Cardiac septum (tissue), 1 donor: ENCODE data around the gene NOS2. TPM values are rescaled to one million over a fixed set of nuclear protein-coding genes. Genes with fewer than 3 reads are reported as not detected.
A peak's percentile ranks its signal among the peaks of the same experiment; 100 is the strongest.
"Not testable (repeated sequence)": the region's sequence is repeated elsewhere in the genome, so short reads cannot be mapped to it uniquely, and the experiment has no call there.

Source experiments
- DNase-seq: peaks from one replicate; pipeline ENCODE4 v3.0.0-alpha.2; 2020; ENCODE audit warnings: low spot score
- intact Hi-C: fragments of 100-400 bp; cut with DNase I; formaldehyde crosslinking; loops from one replicate; pipeline ENCODE4 v1.14.0; 2022
- total RNA-seq: library from RNA; stranded (reverse); fragmentation: NEBNext Ultra II Directional; extraction: Animal tissue kit (Norgen Biotek cat#: 25700); gene quantifications from one replicate; pipeline ENCODE4 v1.2.1, GENCODE V29; 2021
- donor health status: DM: no; HTN: no; CAD: no.

The NOS2 gene
- total RNA-seq, 1 donor from 2014 or later, result 0.16 TPM

DNA sequence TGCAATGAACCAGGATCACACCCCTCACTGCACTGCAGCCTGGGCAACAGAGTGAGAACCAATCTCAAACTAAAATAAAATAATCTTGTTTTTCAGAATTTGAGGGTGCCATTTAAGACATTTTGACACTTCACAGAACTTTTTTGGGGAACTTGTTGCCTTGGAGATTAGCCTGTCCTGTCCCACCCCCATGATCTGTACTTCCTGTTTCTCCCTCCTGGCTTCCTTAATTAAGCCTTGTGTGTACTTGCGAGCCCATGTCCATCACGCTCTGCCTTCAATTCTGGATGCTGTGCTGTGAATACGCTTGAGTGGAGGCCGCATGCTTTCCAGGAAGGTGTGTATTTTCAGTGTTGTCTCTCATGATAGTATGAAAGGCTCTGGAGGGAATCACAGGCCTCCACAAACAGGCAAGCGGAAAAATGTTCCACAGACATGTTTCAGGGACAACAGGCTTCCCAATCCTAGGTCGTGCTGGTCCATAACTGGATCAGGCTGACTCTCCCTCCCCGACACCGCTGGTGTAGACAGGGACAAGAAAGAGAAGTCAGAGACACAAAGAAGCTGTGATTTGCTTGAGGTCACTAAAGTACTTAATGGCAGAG is 56.9 kb downstream of the NOS2 start:
- intact Hi-C loops, result no loop called here
- peak; percentile 47 for DNase-seq

DNA sequence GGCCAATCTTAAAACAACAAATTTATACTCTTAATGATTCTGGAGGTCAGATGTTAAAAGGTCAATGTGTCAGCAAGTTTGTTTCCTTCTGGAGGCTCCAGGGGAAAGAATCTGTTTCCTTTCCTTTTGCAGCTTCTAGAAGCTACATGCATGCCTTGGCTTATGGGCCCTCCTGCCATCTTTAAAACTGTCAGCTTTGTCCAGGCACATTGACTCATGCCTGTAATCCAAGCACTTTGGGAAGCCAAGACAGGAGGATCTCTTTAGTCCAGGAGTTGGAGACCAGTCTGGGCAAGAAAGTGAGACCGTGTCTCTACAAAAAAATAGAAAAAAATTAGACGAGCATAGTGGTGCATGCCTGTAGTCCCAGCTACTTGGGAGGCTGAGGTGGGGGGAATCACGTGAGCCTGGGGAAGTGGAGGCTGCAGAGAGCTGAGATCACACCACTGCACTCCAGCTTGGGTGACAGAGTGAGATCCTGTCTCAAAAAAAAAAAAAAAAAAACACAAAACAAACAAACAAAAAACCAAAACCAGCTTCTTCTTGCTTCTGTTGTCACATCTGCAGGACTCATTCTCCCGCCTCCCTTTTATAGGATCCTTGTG is 58.3 kb downstream of the NOS2 start:
- no peak for DNase-seq
- intact Hi-C loops, result no loop called here

DNA sequence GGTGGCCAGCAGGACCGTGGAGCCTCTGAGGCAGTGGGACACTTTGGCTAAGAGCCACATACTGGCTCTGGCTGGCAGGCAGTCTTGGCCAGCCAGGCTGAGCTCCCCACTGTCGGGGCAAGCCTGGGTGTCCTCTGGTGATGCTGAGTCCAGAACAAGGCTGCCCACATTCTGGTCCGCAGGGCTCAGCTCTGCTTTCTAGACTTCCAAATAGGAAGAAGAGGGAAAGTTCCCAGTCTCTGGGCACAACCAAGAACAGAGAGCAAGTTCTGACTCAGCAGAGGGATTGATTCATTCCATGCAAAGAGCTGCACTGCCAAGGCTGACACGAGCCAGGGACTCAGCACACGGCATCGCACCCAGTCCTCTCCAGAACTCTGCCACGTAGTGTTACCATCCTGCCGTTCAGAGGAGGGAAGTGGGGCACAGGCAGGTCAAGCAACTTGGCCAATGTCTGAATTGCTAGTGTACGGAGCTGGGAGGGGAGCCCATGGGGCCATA is 58.9 kb downstream of the NOS2 start:
- intact Hi-C loops, result no loop called here
- DNase-seq, result no peak

DNA sequence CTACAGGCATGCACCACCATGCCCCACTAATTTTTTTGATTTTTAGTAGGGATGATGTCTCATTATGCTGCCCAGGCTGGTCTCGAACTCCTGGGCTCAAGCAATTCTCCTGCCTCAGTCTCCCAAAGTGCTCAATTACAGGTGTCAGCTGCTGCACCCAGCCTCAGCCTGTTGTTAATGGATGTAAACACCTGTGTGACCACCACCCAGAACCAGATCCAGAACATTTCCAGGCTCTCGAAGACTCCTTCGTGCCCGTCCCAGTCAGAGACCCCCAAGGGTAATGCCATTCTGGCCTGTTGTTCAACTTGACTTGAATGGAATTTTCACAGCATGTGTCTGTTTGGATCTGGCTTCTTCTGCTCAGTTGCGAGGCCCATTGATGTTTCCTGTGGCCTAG is 59.8 kb downstream of the NOS2 start:
- DNase-seq, intact Hi-C loops: not testable (repeated sequence)

DNA sequence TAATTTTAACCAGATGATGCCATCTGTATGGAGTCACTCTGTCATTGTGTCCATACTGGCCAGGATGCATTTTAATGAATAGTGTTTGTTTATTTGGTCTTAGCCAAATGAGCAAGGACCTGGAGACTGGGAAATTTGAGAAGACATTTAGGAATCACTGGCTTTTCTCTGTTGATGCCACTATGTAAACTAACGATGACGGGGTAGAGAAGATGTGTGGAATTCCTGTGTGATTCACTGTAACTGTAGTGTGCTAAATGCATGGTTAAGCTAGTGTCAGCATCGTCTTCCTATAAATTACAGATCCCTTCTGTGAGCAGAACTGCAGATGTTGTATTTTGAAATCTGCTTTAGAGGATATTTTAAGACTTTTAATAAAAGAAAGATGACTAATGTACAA is 66.6 kb downstream of the NOS2 start:
- no peak for DNase-seq
- intact Hi-C loops, result no loop called here

DNA sequence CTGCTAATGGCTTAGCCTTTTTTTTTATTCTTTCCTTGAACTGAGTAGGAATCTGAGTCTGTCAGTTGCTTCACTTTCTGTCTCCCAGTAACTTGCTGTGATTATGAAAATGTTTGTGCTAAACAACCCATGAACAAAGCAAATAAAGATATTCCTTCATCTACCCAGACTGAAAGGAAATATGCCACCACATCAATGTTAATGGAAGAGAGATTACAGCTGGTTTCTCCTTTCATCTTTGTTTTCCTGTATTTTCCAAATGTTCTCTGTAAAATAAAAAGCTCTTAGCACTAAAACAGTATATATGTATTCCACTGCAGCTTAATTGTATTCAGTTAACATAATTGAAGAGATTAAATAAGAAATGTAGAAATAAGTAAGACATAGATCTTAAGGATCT is 67.6 kb downstream of the NOS2 start:
- DNase-seq, intact Hi-C loops: not testable (repeated sequence)

DNA sequence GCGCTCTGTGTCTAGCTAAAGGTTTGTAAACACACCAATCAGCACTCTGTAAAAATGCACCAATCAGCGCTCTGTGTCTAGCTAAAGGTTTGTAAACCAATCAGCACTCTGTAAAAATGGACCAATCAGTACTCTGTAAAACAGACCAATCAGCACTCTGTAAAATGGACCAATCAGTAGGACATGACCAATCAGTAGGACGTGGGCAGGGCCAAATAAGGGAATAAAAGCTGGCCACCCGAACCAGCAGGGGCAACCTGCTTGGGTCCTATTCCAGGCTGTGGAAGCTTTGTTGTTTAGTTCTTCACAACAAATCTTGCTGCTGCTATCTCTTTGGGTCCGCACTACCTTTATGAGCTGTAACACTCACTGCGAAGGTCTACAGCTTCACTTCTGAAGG is 74.3 kb downstream of the NOS2 start:
- intact Hi-C loops, DNase-seq: not testable (repeated sequence)

DNA sequence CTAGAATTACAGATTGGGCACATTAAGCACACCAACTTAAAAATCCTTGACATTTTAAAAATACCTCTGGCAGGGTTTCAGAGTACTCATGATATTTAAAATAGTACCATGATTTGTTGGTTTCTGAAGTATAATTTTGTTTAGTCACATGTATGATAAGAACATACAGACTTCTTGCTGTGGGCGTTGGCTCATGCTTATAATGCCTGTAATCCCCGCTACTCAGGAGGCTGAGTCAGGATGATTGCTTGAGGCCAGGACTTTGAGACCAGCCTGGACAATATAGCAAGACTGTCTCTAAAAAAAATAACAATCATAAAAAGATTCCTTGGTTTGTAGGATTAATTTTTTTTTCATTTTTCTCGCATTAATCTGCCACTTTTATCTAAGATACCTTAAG is 78.5 kb downstream of the NOS2 start:
- intact Hi-C loops, result no loop called here
- no peak for DNase-seq

Other genes starting within 250 kb of the NOS2 start
- 20.1 TPM for gene LGALS9, start 169.3 kb downstream of the NOS2 start, total RNA-seq
- gene LYRM9, start 92.8 kb upstream of the NOS2 start, total RNA-seq, result 8.8 TPM
- 21.4 TPM for gene NLK, start 242.1 kb upstream of the NOS2 start, total RNA-seq